ENCODE results near the gene BRPF1.

Gene BRPF1

DNA sequence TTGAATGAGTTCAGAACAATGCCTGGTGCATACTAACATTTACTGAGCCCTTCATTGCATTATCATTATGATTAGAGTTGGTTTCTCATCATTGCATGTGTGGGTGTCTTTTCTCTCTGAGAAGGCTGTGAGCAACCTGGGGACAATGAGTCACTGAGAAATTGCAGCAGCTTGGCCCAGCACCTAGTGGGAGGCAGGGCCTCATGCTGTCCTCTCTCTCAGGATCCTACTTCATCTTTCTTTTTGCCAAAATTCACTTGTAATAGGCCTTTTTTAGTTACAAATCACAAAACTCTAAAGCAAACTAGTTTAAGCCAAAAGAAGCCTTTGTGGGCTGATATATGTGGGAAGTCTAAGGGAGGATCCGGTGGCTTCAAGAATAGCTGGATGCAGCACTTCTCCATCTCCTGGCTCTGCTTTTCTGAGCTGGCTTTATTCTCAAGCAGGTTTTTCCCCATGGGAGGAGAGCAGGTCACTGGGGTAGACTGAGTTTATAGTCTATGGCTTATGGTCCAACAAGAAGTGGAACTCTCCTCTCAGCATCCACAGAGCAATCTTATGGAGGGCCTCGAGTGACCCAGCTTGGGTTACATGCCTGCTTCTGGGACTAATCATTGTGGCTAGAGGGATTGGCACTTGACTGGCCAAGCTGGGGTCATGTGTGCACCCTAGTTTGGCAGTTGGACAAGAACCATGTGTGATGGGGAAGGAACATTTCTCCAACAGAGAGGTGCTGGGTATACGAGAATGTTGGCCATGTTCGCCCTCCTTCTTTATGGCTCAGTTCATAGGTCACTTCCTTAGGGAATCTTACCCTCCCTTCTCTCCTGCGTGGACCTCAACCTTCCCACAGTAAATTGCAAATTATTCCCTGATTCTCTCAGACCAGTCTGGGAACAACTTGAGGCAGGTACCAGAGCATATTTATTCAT lies 46.9 kb downstream of the BRPF1 start:
- TF ChIP-seq, protein P1, sequence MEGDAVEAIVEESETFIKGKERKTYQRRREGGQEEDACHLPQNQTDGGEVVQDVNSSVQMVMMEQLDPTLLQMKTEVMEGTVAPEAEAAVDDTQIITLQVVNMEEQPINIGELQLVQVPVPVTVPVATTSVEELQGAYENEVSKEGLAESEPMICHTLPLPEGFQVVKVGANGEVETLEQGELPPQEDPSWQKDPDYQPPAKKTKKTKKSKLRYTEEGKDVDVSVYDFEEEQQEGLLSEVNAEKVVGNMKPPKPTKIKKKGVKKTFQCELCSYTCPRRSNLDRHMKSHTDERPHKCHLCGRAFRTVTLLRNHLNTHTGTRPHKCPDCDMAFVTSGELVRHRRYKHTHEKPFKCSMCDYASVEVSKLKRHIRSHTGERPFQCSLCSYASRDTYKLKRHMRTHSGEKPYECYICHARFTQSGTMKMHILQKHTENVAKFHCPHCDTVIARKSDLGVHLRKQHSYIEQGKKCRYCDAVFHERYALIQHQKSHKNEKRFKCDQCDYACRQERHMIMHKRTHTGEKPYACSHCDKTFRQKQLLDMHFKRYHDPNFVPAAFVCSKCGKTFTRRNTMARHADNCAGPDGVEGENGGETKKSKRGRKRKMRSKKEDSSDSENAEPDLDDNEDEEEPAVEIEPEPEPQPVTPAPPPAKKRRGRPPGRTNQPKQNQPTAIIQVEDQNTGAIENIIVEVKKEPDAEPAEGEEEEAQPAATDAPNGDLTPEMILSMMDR (IDR thresholded peaks at IDR 0.05; ENCODE audit: insufficient read depth, low read length): no peak
- TF ChIP-seq, protein P2, sequence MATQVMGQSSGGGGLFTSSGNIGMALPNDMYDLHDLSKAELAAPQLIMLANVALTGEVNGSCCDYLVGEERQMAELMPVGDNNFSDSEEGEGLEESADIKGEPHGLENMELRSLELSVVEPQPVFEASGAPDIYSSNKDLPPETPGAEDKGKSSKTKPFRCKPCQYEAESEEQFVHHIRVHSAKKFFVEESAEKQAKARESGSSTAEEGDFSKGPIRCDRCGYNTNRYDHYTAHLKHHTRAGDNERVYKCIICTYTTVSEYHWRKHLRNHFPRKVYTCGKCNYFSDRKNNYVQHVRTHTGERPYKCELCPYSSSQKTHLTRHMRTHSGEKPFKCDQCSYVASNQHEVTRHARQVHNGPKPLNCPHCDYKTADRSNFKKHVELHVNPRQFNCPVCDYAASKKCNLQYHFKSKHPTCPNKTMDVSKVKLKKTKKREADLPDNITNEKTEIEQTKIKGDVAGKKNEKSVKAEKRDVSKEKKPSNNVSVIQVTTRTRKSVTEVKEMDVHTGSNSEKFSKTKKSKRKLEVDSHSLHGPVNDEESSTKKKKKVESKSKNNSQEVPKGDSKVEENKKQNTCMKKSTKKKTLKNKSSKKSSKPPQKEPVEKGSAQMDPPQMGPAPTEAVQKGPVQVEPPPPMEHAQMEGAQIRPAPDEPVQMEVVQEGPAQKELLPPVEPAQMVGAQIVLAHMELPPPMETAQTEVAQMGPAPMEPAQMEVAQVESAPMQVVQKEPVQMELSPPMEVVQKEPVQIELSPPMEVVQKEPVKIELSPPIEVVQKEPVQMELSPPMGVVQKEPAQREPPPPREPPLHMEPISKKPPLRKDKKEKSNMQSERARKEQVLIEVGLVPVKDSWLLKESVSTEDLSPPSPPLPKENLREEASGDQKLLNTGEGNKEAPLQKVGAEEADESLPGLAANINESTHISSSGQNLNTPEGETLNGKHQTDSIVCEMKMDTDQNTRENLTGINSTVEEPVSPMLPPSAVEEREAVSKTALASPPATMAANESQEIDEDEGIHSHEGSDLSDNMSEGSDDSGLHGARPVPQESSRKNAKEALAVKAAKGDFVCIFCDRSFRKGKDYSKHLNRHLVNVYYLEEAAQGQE (IDR thresholded peaks at IDR 0.05; ENCODE audit: insufficient replicate concordance, low read depth): no peak
- TF ChIP-seq GABPA (IDR thresholded peaks at IDR 0.05; ENCODE audit: low read depth) (no peak), SPI1 (IDR thresholded peaks at IDR 0.05; ENCODE audit: borderline replicate concordance, low read depth) (no peak), POLR2AphosphoS5 (IDR thresholded peaks at IDR 0.05; ENCODE audit: low read depth) (no peak)
- peak in 1 of 2 experiments; percentile 56 for DNase-seq (ENCODE audit: low read depth in 1 of 2, low spot score in 1 of 2)
- peak overlapping the region; percentile 96 for H3K27ac ChIP-seq (replicated peaks)
- H3K4me3 ChIP-seq (replicated peaks; ENCODE audit: insufficient read depth, low read length): no peak overlapping the region
- H3K27me3 ChIP-seq (ENCODE audit: insufficient read depth, poor library complexity, severe bottlenecking): no peaks in the 10 kb centered on the region

DNA sequence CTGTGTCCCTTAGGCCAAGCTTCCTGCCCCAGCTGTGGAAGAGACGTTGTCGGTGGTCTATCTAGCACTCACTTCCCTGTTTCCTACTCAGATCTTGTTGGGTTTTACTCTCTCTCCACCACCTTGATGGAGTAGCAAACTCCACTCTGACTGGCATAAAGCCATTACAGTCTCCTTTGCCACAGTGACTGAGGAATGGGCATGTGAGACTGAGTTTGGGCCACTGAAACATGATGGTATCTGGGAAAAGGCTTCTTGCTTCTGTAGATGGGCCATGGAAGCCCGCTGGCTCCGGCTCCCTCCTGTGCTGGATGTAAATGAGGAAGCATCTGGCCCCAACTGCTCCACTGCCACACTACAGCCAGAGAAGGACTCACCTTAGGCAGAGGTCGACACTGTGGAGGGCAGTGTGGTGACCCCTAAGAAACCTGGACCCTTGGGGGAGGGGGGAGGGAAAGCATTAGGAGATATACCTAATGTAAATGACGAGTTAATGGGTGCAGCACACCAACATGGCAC lies 47.6 kb downstream of the BRPF1 start:
- Histone ChIP-seq H3K27ac (replicated peaks) (peak overlapping the region; percentile 96), H3K27me3 (ENCODE audit: insufficient read depth, poor library complexity, severe bottlenecking) (no peaks in the 10 kb centered on the region), H3K4me3 (replicated peaks; ENCODE audit: insufficient read depth, low read length) (no peak overlapping the region)
- DNase-seq (ENCODE audit: low read depth in 1 of 2, low spot score in 1 of 2): peak in 1 of 2 experiments; percentile 74
- TF ChIP-seq SPI1 (IDR thresholded peaks at IDR 0.05; ENCODE audit: borderline replicate concordance, low read depth) (peak; percentile 60; the same call in 1 of the 2 replicates), GABPA (IDR thresholded peaks at IDR 0.05; ENCODE audit: low read depth) (no peak), POLR2AphosphoS5 (IDR thresholded peaks at IDR 0.05; ENCODE audit: low read depth) (no peak)
- TF ChIP-seq, protein P1 (IDR thresholded peaks at IDR 0.05; ENCODE audit: insufficient read depth, low read length): no peak
- TF ChIP-seq, protein P2 (IDR thresholded peaks at IDR 0.05; ENCODE audit: insufficient replicate concordance, low read depth): no peak

DNA sequence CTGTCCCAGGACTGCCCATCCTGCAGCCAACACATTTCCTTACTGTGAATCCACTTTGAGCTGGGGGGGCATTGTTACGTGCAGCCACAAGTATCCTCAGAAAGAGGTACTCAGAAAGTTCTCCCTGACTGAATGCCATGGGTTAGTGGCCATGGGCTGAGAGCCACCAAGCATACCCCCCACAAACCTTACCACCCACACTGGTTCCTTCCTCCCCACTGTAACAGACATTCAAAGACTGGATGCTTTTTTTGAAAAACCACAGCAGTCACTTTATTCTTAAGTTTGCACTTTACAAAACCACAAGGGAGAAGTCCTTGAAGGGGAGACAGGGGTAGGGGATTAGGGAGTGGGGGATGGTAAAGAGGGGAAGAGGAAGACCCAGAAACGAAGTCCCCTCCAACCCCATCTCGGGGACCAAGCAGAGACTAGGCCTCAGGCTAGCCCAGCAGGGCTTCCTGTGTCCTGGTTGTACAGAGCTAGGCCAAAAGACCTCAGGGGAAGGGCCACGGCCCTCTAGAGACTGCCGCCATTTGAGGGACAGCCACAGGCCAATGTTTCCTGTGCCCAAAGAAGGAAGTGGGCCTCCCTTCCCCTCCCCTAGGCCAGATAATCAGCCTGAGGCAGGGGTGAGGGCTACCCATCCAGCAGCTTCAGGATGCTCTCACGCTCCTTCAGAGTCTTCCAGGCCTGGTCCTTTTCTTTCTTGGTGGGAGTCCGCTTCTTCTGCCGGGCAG lies 48.4 kb downstream of the BRPF1 start:
- peak; percentile 78 to 95 for DNase-seq (ENCODE audit: low read depth in 1 of 2, low spot score in 1 of 2)
- Histone ChIP-seq H3K27me3 (ENCODE audit: insufficient read depth, poor library complexity, severe bottlenecking) (no peaks in the 10 kb centered on the region), H3K4me3 (replicated peaks; ENCODE audit: insufficient read depth, low read length) (no peak overlapping the region), H3K27ac (replicated peaks) (peak overlapping the region; percentile 96)
- TF ChIP-seq, protein P2 (IDR thresholded peaks at IDR 0.05; ENCODE audit: insufficient replicate concordance, low read depth): no peak
- TF ChIP-seq GABPA (IDR thresholded peaks at IDR 0.05; ENCODE audit: low read depth) (peak; percentile 5; the same call in 1 of the 2 replicates), SPI1 (IDR thresholded peaks at IDR 0.05; ENCODE audit: borderline replicate concordance, low read depth) (peak; percentile 78), POLR2AphosphoS5 (IDR thresholded peaks at IDR 0.05; ENCODE audit: low read depth) (peak; percentile 51)
- TF ChIP-seq, protein P1 (IDR thresholded peaks at IDR 0.05; ENCODE audit: insufficient read depth, low read length): no peak
